GM12878 (cell line): ENCODE results near the gene SOBP. TPM values are rescaled to one million over a fixed set of nuclear protein-coding genes. Genes with fewer than 3 reads are reported as not detected.

Experiments
- ATAC-seq: fragments of 200-7000 bp; cut with Tn5 transposase; 3 replicates; pipeline ENCODE4 v1.9.1; 2020; ENCODE audit warnings: mild to moderate bottlenecking, moderate library complexity
- BruUV-seq: library from RNA; stranded (reverse); fragments of 400-500 nt; replicated peaks from 2 replicates; lab custom pipeline; 2021; lab: Mats Ljungman, UMichigan
- CTCF ChIA-PET: fragments of 300-600 bp; sonication (Branson Sonifier 250); formaldehyde crosslinking; extraction: SDS; loops from one replicate; lab custom pipeline; 2021; ENCODE audit warnings: inconsistent platforms; lab: Yijun Ruan, JAX
- POLR2A ChIA-PET: fragments of 350-600 bp; formaldehyde crosslinking; extraction: SDS; loops from one replicate; lab custom pipeline; 2021; ENCODE audit warnings: inconsistent platforms; lab: Charles Lee
- RAD21 ChIA-PET: fragments of 300-600 bp; sonication (Branson Sonifier 250); formaldehyde crosslinking; loops from one replicate; lab custom pipeline; 2023; ENCODE audit warnings: antibody characterized with exemption; ENCODE audit not compliant: unreplicated experiment; lab: Charles Lee
- SMC1A ChIA-PET: fragments of 300-600 bp; sonication (Branson Sonifier 250); formaldehyde crosslinking; loops from one replicate; lab custom pipeline; 2023; ENCODE audit not compliant: unreplicated experiment, uncharacterized antibody; lab: Charles Lee
- DNase-seq: peaks from one replicate; pipeline ENCODE4 v3.0.0-alpha.2; 2011; ENCODE audit warnings: low read depth, low spot score
- FAIRE-seq: peaks from 3 replicates; lab custom pipeline; 2011; peaks lifted over from hg19 to GRCh38; lab: Jason Lieb, UNC
- H2AFZ ChIP-seq: 2 replicates; pipeline ENCODE4 v1.6.0; 2011; ENCODE audit warnings: low read depth, low read length, control low read depth; ENCODE audit not compliant: control insufficient read depth
- H3K27ac ChIP-seq: 2 replicates; pipeline ENCODE4 v1.5.1; 2011; ENCODE audit warnings: control low read depth; ENCODE audit not compliant: control insufficient read depth, insufficient read depth
- H3K27me3 ChIP-seq, 2 experiments: replicated peaks in 1 of 2; 2 replicates each; pipeline versions ENCODE4 v1.6.0 to v1.6.1; 2011; ENCODE audit warnings: low read length in 1 of 2; ENCODE audit not compliant: control insufficient read depth in 2 of 2, insufficient read depth in 2 of 2
- H3K36me3 ChIP-seq, 2 experiments: 2 replicates each; pipeline ENCODE4 v1.5.1; 2011; ENCODE audit warnings: low read length in 1 of 2; ENCODE audit not compliant: control insufficient read depth in 2 of 2, insufficient read depth in 2 of 2
- H3K4me1 ChIP-seq: 2 replicates; pipeline ENCODE4 v1.6.1; 2011; ENCODE audit warnings: mild to moderate bottlenecking, low read length, moderate library complexity, mixed read lengths; ENCODE audit not compliant: control insufficient read depth, insufficient read depth
- H3K4me2 ChIP-seq: 2 replicates; pipeline ENCODE4 v1.6.0; 2011; ENCODE audit warnings: control low read depth; ENCODE audit not compliant: control insufficient read depth, insufficient read depth
- H3K4me3 ChIP-seq: fragments of 200-600 bp; sonication (generic); 2 replicates; pipeline ENCODE4 v1.5.1; 2016
- H3K79me2 ChIP-seq: 2 replicates; pipeline ENCODE4 v1.6.0; 2011; ENCODE audit warnings: low read length; ENCODE audit not compliant: control insufficient read depth, insufficient read depth
- H3K9ac ChIP-seq: 2 replicates; pipeline ENCODE4 v1.8.0; 2011; ENCODE audit warnings: low read length, control low read depth, mixed read lengths; ENCODE audit not compliant: control insufficient read depth, insufficient read depth
- H3K9me3 ChIP-seq: replicated peaks from 3 replicates; pipeline ENCODE4 v1.5.1; 2011; ENCODE audit warnings: mild to moderate bottlenecking, low read length; ENCODE audit not compliant: control insufficient read depth, insufficient read depth
- H4K20me1 ChIP-seq: 2 replicates; pipeline ENCODE4 v1.6.0; 2011; ENCODE audit not compliant: control insufficient read depth, insufficient read depth
- ASH2L ChIP-seq: fragments of 300-600, 200-600 bp; sonication (generic); IDR thresholded peaks from 2 replicates; pipeline ENCODE4 v1.6.1; 2017; ENCODE audit warnings: low read depth, mild to moderate bottlenecking, borderline replicate concordance
- ATF7 ChIP-seq: fragments of 450-650 bp; IDR thresholded peaks from 2 replicates; pipeline ENCODE4 v1.6.1; 2016; ENCODE audit warnings: low read depth, mild to moderate bottlenecking
- BRCA1 ChIP-seq: IDR thresholded peaks from 2 replicates; pipeline ENCODE4 v1.6.1; 2011; ENCODE audit warnings: low read depth, low read length, improper control_type of control experiment
- CBX3 ChIP-seq: fragments of 200-600 bp; sonication (generic); IDR thresholded peaks from 2 replicates; pipeline ENCODE4 v1.6.1; 2016; ENCODE audit warnings: low read depth, borderline replicate concordance
- CEBPB ChIP-seq, 2 experiments: fragments of 150-350 bp in 1 of 2; IDR thresholded peaks; 2 replicates each; pipeline ENCODE4 v1.6.1; 2012 to 2014; ENCODE audit warnings: low read depth in 2 of 2, low read length in 2 of 2, borderline replicate concordance in 1 of 2, inconsistent platforms in 1 of 2
- DPF2 ChIP-seq: fragments of 450-650 bp; IDR thresholded peaks from 2 replicates; pipeline ENCODE4 v1.6.1; 2017; ENCODE audit warnings: mild to moderate bottlenecking
- MTA2 ChIP-seq: fragments of 450-650 bp; IDR thresholded peaks from 2 replicates; pipeline ENCODE4 v1.6.1; 2016; ENCODE audit warnings: low read depth, mild to moderate bottlenecking, moderate library complexity
- PRDM15 ChIP-seq: fragments of 450-650 bp; formaldehyde crosslinking; IDR thresholded peaks from 2 replicates; pipeline ENCODE4 v1.4.0; 2020; ENCODE audit warnings: mild to moderate bottlenecking, moderate library complexity
- RAD51 ChIP-seq: fragments of 450-650 bp; IDR thresholded peaks from 2 replicates; pipeline ENCODE4 v1.6.1; 2016; ENCODE audit warnings: moderate library complexity, mild to moderate bottlenecking, inconsistent platforms
- RFX5 ChIP-seq: IDR thresholded peaks from 2 replicates; pipeline ENCODE4 v1.6.1; 2011; ENCODE audit warnings: low read depth, low read length, improper control_type of control experiment
- SREBF2 ChIP-seq: IDR thresholded peaks from 2 replicates; pipeline ENCODE4 v1.6.1; 2012; ENCODE audit warnings: mild to moderate bottlenecking, low read length
- TBL1XR1 ChIP-seq: IDR thresholded peaks from 2 replicates; pipeline ENCODE4 v1.6.1; 2012; ENCODE audit warnings: low read depth, low read length, improper control_type of control experiment
- YY1 ChIP-seq: IDR thresholded peaks from 2 replicates; pipeline ENCODE4 v1.6.1; 2011; ENCODE audit warnings: low read depth, mild to moderate bottlenecking, low read length
- WGBS: methylation state at CpG from one replicate; pipeline ENCODE4 v1.1.6; 2016; ENCODE audit warnings: low lambda C conversion rate; ENCODE audit not compliant: insufficient replicate concordance, insufficient coverage; ENCODE audit errors: missing lambda C conversion rate; 5-methylcytosine and 5-hydroxymethylcytosine counted together
- in situ Hi-C: fragments of 300-500 bp; cut with MboI; formaldehyde crosslinking; loops from 9 replicates; pipeline ENCODE4 v1.14.3; 2018; ENCODE audit warnings: mixed read lengths
- intact Hi-C: fragments of 100-400 bp; cut with micrococcal nuclease; formaldehyde crosslinking; loops from one replicate; pipeline ENCODE4 v1.14.2; 2022; ENCODE audit not compliant: unreplicated experiment
- polyA plus RNA-seq, 11 experiments: library from polyadenylated mRNA; depleted of rRNA in 4 of 11; unstranded in 6 of 11; stranded (reverse) in 5 of 11; fragments of >200 nt; fragmentation: Nextera tagmentation in 4 of 11; fragmentation: Illumina TruSeq in 1 of 11; extraction: Ambion mirVana in 4 of 11; extraction: Trizol in 1 of 11; gene quantifications; 1 replicate in 1 of 11; 2 replicates in 10 of 11; pipeline versions ENCODE4 v1.2.1 to v1.2.3, GENCODE V29; 2011 to 2016; ENCODE audit warnings: inconsistent platforms in 2 of 11, missing spikeins in 2 of 11, low read depth in 1 of 11
- total RNA-seq, 4 experiments: library from RNA; depleted of rRNA in 3 of 4; stranded (reverse); fragments of >200 nt in 3 of 4; fragmentation: Illumina TruSeq in 1 of 4; extraction: Trizol in 1 of 4; gene quantifications; 2 replicates each; pipeline versions ENCODE4 v1.2.1 to v1.2.3, GENCODE V29; 2013 to 2021
- TF ChIP-seq, protein P1 (sequence below): fragments of 150-350 bp; IDR thresholded peaks from 2 replicates; pipeline ENCODE4 v1.6.1; 2014; ENCODE audit warnings: mild to moderate bottlenecking, low read depth, low read length
- TF ChIP-seq, protein P2 (sequence below): IDR thresholded peaks from 2 replicates; pipeline ENCODE4 v1.6.1; 2012; ENCODE audit warnings: improper control_type of control experiment, low read depth, low read length; ENCODE audit not compliant: insufficient replicate concordance

The SOBP gene
- total and polyA plus RNA-seq, 10 of the 15 experiments (the other 5 are each of a cell fraction or from before 2014, with no cell fraction given) = 0.49 to 1.9 (median 0.78) TPM

GRCh38 chr6:107629548-107630129, 139.7 kb downstream of the SOBP start:
- Histone ChIP-seq H3K4me2 (no peak overlapping the region), H3K9ac (no peak overlapping the region), H3K27ac (no peak overlapping the region), H4K20me1 (no peaks in the 10 kb centered on the region), H3K36me3 (no peaks in the 10 kb centered on the region), H2AFZ (no peak overlapping the region), H3K9me3 (no peaks in the 10 kb centered on the region), H3K79me2 (no peaks in the 10 kb centered on the region), H3K4me3 (no peak overlapping the region), H3K27me3 (peaks cover 0 to 10% of the 10 kb centered on the region in 2 experiments; a peak in 3 of 4 replicates), H3K4me1 (no peaks in the 10 kb centered on the region)
- no peak for FAIRE-seq
- ChIA-PET CTCF (interaction anchor here (2.1 kb wide), 1 partner anchor 45 kb away, joined by 6 read pairs; no protein-coding TSS in a partner anchor), POLR2A (interaction anchor here (0.5 kb wide), 1 partner anchor 200 kb away, joined by 3 read pairs; no protein-coding TSS in a partner anchor), SMC1A (interaction anchor here (0.7 to 1.2 kb wide), 3 partner anchors 13 to 44 kb away, joined by 3 read pairs; no protein-coding TSS in a partner anchor), RAD21 (no interaction called here)
- in situ Hi-C loops (no loop called here), intact Hi-C loops (no loop called here)
- BruUV-seq = no TSS peak
- 33% methylated on average over 6 of the region's 6 CpGs for WGBS
- DNase-seq = no peak
- no peak for ATAC-seq
- TF ChIP-seq BRCA1 (no peak), MTA2 (no peak), DPF2 (no peak), RFX5 (no peak), CEBPB (IDR thresholded peaks at IDR 0.05; ENCODE audit: borderline replicate concordance in 1 of 2, low read depth in 2 of 2, low read length in 2 of 2) (no peak), ATF7 (no peak), ASH2L (no peak), PRDM15 (CRISPR knock-in tag) (no peak), RAD51 (no peak), CBX3 (no peak), TBL1XR1 (no peak), YY1 (no peak), SREBF2 (no peak)
- TF ChIP-seq, protein P1, sequence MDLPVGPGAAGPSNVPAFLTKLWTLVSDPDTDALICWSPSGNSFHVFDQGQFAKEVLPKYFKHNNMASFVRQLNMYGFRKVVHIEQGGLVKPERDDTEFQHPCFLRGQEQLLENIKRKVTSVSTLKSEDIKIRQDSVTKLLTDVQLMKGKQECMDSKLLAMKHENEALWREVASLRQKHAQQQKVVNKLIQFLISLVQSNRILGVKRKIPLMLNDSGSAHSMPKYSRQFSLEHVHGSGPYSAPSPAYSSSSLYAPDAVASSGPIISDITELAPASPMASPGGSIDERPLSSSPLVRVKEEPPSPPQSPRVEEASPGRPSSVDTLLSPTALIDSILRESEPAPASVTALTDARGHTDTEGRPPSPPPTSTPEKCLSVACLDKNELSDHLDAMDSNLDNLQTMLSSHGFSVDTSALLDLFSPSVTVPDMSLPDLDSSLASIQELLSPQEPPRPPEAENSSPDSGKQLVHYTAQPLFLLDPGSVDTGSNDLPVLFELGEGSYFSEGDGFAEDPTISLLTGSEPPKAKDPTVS = no peak
- TF ChIP-seq, protein P2, sequence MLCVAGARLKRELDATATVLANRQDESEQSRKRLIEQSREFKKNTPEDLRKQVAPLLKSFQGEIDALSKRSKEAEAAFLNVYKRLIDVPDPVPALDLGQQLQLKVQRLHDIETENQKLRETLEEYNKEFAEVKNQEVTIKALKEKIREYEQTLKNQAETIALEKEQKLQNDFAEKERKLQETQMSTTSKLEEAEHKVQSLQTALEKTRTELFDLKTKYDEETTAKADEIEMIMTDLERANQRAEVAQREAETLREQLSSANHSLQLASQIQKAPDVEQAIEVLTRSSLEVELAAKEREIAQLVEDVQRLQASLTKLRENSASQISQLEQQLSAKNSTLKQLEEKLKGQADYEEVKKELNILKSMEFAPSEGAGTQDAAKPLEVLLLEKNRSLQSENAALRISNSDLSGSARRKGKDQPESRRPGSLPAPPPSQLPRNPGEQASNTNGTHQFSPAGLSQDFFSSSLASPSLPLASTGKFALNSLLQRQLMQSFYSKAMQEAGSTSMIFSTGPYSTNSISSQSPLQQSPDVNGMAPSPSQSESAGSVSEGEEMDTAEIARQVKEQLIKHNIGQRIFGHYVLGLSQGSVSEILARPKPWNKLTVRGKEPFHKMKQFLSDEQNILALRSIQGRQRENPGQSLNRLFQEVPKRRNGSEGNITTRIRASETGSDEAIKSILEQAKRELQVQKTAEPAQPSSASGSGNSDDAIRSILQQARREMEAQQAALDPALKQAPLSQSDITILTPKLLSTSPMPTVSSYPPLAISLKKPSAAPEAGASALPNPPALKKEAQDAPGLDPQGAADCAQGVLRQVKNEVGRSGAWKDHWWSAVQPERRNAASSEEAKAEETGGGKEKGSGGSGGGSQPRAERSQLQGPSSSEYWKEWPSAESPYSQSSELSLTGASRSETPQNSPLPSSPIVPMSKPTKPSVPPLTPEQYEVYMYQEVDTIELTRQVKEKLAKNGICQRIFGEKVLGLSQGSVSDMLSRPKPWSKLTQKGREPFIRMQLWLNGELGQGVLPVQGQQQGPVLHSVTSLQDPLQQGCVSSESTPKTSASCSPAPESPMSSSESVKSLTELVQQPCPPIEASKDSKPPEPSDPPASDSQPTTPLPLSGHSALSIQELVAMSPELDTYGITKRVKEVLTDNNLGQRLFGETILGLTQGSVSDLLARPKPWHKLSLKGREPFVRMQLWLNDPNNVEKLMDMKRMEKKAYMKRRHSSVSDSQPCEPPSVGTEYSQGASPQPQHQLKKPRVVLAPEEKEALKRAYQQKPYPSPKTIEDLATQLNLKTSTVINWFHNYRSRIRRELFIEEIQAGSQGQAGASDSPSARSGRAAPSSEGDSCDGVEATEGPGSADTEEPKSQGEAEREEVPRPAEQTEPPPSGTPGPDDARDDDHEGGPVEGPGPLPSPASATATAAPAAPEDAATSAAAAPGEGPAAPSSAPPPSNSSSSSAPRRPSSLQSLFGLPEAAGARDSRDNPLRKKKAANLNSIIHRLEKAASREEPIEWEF = no peak
